Measurements from ENCODE around the gene MUSTN1.

Gene MUSTN1

DNA sequence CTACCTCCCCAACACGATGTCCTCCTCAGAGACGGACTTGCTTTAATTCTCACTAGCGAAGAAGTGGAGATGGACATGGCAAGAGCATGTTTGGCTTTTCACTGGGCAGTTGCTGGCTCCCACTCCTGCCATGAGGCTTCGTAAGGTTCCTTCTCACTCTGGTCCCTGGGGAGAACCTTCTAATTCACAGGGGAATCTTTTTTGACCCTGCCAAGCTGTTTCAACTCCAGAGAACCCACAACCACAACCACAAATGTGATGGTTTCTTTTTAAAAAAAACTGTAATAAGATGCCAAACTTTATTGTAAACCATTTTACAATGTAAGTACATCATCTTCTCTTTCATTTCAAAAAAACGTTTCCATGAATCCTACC is 1.6 kb upstream of the MUSTN1 start:
- no peak for DNase-seq (ENCODE audit: low read depth in 2 of 2, low spot score in 1 of 2)

DNA sequence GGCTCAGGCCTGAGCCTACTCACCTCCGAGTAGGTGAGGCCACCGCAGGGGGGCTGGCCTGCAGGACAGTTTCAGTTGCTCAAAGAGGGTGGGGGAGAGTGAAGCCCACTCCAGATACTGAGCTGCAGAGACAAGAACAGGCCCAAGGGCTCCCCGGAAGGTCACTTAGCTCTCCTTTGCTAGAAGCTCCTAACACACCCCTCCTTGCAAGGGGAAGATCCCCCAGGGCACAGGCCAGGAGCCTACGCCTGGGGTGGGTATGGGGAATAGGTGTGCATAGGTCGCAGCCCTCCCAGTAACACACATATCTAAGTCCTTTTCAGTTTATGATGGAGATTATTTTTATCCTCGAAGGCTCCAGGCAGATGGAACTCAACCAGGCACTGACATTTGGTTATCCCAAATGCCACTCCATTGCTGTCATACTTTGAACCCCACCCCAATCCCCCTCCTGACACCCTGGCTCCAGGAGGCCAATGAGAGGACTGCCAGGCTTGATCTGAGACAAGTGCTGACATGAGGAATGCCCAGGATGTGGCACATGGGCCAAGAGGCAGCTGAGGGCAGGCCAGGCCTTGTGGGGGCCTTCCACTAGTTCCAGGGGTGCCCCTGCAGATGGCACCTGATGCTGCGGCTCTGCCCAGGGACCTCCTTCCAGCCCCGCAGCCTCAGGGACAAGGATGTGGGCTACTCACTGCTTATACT is 1.1 kb upstream of the MUSTN1 start:
- DNase-seq (ENCODE audit: low read depth in 2 of 2, low spot score in 1 of 2), result no peak

DNA sequence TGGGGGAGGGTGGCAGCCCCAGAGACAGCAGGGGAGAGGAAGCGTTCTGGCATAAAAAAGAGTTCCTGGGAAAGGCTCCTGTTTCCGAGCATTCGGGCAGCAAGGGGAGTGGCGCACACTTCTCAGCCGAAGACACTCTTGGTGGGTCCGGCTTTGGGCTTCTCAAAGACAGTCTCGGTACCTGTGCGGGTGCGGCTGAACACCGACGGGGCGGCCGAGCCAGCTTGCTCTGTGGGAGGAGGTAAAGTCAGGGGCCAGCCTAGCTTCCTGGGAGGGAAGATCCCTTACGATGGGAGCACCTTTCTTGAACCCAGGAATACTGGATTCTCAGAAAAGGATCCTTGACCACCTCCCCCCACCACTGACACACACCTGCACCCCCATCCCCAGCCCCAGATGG is 1.6 kb downstream of the MUSTN1 start:
- no peak for DNase-seq (ENCODE audit: low read depth in 2 of 2, low spot score in 1 of 2)

DNA sequence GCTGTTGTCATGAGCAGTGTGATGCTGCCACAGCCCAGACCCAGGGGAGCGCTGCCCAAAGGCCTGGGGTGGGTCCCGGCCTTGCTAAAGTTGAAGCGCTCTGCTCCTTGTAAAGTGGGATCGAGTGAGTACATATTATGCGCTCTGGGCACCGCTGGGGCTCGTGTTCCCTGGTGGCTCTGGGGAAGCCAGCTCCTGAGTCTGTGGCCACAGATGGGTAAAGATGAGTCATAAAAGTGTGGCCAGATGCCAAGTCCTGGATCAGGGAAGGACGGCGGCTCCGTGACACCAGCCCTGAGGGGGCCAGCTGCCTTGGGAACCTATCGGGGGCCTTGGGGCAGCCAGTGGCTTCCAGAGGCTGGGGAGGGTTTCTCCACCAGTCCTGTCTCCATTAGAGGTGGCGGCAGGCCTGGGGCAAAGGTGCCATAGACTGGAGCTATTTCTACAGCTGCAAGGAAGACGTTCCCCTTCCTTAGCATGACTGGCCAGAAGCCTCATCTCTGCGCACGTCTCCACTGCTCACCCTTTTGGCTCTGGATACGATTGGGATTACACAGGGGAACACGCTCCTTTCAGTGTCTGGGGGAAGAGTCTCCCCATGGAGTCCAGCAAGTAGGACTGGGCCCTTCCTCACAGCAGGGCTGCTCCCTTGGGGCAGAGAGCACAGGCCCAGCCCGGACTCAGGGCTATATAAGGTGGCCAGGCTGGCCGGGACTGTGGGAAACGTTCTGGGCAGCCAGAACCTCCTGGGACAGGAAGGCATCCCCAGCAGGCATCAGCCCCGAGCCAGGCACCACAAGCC is 3.1 kb downstream of the MUSTN1 start:
- no peak for DNase-seq (ENCODE audit: low read depth in 2 of 2, low spot score in 1 of 2)

DNA sequence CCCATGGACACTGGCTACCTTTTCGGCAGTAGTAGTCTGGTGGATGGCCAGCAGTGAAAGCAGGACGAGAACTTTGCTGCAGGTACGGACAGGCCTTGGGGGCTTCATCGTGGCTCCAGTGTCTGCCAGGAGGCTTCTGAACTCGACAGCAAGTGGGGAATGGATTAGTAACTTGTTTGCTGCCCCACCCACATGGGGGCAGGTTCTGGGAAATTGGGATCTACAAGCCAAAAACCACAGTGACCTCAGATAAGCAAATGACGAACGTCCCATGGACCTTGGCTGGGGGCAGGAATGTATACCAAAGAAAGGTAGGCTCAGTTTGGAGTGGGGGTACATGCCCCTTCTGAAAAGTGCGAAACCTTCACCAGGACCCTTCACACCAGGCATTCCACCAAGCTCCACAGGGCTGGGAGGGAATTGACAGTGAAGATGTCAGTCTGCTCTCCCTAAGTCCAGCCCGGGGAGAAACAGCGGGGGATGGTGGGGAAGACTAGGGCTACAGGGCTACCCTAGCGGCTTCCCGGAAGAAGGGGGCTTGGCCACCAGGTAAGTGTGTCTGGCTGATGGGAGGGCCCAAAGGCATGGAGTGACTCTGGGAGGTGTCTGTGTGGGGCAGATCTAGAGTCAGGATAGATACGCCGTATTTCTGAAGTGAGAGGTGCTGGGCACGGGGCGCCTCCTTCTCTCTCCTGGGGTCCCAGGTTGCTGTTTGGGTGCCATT is 4.1 kb downstream of the MUSTN1 start, which contains the start of gene ITIH4:
TSS of gene ITIH4 (minus strand) at position 138 of the 724 bp plus-strand sequence. CDS start at position 108, 30 bp downstream.
- DNase-seq (ENCODE audit: low read depth in 2 of 2, low spot score in 1 of 2), result no peak

DNA sequence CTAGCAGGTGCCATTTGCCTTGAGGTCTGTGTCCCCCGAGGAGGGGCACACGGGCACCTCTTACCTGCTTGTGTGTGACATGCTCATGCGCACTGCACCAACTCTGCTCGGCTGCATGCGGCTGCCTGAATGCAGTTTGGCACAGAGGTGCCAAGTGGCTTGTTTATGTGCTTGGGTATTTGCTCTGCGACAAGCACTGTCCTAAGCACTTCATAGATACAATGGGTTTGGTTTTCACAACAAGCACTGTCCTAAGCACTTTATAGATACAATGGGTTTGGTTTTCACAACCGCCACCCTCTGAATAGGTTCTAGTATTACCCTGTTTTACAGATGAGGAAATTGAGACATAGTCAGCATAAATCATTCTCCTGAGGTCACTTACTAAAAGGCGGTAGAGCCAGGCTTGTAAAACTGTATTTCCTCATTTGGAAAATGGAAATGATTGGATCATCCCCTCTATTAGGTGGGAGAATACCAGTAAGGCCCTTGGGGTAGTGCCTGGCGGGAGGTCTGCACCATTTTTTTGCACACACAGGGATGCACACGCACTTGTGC is 4.8 kb downstream of the MUSTN1 start:
- DNase-seq (ENCODE audit: low read depth in 2 of 2, low spot score in 1 of 2), result no peak

DNA sequence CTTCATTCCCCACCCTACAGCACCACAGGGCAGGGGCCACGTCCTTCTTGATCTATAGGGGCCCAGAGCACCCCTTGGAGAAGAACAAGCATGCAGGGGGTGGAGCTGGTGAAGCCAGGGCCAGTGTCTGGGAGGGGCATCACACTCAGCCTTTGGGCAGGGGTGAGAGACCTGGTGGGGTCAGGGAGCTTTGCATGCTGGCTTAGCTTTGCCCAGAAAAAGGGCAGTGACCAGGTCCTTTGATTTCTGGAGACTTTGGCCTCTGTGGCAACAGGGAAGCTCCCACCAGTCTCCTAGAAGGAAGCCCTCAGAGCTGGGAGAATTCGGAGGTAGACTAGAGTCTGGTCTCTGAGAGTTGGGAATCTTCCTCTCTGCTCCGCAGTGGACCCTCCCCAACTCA is 5.3 kb downstream of the MUSTN1 start:
- no peak for DNase-seq (ENCODE audit: low read depth in 2 of 2, low spot score in 1 of 2)

DNA sequence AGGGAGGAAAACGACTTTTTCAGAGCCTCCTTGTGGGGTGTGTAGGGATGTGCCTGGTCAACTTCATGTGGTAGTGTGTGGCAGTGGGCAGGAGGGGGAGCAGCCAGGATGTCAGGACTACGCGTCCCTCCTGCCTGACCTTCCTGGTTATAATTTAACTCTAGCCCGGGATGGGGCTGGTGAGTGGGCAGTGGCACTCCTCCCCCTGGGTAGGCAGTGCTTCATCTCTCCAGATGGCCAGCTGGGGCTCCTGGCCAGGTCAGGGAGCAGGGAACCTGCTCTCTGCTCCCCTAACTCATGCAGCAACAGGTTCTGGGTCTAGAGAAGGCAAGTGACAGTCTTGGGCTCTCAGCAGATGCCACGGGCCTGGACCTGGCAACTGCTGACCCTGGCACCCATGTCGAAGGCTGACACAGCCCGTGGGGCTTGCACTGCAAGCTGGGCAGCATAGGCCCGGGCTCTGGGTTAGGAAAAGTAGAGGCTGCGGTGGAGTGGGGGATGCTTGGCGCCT is 6.9 kb downstream of the MUSTN1 start:
- DNase-seq (ENCODE audit: low read depth in 2 of 2, low spot score in 1 of 2), result no peak

DNA sequence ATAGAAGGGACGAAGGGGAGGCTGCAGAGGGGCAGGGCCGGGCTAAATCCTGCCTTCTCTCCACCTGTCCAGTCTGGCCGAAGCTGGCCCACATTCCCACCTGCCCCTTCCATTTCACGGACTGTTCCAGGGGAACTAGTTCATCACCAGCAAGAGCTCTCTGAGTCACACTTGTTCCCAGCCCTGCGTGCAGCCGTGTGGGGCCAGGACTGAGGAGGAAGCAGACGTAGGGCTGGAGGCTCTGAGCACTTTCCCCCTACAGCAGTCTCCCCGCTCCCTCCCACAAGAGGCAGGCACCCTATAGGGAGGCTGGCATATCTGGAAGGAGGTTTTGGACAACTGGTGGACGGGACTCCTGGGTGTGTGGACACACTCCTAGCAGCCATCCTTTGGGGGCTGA is 7.4 kb downstream of the MUSTN1 start:
- no peak for DNase-seq (ENCODE audit: low read depth in 2 of 2, low spot score in 1 of 2)

DNA sequence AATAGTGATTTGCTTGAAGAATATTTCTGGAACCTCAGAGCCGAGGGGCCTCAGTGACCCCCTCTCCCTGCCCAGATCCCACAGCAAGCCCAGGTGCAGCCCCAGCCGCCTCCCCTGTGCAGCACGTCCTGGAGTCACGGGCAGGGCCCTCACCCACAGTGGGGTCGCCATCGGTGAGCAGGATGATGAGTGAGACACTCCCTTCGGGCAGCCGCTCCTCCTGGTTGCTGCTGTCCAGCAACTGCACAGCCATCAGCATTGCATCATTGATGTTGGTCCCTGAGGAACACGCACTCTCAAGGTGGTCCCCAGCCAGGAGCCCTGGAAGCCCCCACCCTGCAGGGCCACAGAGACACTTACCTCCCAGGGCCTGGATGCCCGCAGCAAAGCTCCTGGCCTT is 10.8 kb downstream of the MUSTN1 start:
- DNase-seq (ENCODE audit: low read depth in 2 of 2, low spot score in 1 of 2), result no peak

DNA sequence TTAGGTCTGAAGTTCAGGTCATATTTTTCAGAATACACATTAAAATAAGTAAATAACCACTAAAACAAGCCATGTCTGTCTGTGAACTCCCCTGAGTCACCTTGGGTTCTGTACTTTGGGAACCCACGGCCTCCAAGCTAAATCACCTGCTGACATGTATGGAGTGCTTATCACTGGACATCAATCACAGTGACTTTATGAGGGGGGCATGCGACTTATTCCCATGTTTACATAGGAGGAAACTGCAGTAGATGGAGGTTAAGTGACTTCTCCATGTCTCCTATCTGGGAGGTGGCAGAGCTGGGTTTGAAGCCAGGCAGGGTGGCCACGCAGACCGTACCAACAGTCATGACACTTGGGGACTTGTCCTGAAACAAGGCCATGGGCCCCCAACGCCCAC is 12.5 kb downstream of the MUSTN1 start:
- DNase-seq (ENCODE audit: low read depth in 2 of 2, low spot score in 1 of 2), result no peak

DNA sequence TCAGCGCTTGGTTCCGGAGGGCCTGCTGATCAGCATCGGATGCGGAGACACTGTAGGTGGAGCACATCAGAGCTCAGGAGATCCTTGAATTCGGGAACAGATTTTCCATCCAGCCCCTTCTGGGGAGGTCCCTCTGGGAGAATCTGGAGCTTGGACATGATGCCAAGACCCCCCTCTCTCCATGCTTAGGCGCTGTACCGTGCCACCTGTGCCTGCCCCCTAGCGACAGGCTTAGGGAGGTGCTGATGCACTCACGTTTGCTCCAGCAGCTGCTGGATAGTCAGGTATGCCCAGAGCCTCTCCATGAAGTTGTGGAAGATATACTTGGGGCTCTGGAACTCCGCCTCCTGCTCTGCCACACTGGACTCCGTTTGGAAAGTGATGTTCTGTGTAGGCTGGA is 14.1 kb downstream of the MUSTN1 start:
- DNase-seq (ENCODE audit: low read depth in 2 of 2, low spot score in 1 of 2), result no peak

DNA sequence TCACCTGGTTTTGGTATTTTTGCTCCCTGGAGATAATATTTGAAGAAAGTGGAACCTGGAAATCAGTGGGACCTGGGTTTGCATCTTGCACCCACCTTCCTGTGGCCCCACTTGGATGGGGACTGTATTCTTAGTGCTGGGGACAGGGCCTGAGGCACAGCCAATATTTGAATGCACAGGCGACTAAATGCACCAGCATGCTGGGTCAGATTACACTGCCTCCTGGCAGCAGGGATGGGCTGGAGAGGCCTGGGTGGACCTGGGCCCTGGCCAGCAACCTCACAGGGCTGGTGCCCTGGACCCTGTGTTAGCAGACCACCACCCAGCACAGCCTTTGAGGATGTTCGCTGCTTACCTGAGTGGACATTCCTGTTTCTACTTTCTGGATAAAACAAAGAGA is 14.9 kb downstream of the MUSTN1 start:
- no peak for DNase-seq (ENCODE audit: low read depth in 2 of 2, low spot score in 1 of 2)

DNA sequence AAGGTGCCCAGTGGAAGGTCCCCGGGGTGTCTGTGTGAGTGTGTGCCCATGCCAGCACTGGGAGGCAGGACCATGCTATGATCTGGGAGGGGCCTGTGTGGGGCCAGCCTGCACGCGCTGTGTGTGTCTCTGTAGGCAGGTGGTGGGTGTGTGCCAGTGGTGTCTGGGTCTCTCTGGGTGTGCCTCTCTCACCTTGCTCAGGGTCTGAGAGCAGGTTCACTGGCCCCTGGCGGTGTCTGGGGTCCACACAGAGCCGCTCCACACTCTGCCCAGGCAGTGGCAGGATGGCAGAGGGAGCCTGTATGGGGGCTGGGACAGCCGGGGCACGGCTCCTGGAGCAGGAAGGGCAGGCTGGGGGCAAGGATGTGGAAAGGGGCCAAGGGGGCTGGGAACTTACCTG is 17.0 kb downstream of the MUSTN1 start:
- no peak for DNase-seq (ENCODE audit: low read depth in 2 of 2, low spot score in 1 of 2)

DNA sequence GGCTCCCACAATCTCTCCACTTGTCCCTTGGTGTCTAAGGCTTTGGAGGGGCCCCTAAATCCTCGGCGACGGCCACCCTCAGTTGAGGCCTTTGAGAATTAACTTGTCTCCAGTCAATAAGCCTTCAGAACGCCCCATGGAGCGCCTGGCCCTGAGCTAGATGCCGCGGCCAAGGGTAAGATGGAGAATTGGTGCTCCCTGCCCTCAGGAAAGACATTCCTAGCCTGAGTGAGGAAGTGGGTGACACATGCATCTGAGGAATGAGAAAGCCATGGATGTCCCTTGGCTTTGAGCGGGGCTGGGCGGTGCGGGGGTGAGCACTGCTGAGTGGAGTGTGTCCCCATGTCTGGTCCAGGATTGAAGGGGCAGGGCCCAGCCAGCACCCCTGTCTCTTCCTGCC is 17.6 kb downstream of the MUSTN1 start:
- DNase-seq (ENCODE audit: low read depth in 2 of 2, low spot score in 1 of 2), result no peak

DNA sequence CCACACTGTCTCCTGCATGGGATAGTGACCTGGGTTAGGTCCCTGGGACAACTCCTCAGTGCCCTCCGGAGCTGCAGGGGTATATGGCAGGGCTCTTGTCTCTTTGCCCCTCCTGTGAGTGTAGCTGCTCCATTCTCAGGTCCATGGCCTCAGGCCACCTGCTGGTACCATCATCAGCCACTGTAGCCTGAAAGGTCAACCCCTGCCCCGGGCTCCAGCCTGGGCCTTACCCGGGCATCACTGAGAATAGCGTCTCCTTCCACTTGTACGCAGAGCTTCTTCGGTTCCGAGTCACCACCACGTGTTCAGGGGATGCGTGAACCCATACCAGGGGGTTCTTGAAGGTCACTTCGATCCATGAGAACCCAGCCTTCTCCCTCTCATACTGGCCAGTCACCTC is 18.2 kb downstream of the MUSTN1 start:
- DNase-seq (ENCODE audit: low read depth in 2 of 2, low spot score in 1 of 2), result no peak

DNA sequence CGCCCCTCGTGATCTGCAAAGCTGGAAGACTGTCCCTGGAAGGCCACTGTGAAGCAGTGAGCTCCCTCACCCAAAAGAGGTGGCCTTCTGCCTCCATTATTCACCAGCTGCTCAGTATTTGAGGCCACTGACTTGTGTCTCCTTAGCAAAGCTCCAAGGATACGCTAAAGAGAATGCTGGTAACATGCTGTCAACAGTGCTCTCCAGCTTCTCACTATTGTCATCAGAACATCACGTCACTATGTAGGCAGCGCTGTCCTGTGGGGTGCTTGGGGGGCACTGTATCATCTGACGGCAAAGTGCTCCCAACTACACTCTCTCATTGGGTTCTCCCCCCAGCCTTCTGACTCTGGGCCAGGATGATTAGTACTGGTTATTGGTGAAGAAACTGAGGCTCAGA is 18.6 kb downstream of the MUSTN1 start:
- DNase-seq (ENCODE audit: low read depth in 2 of 2, low spot score in 1 of 2), result no peak

DNA sequence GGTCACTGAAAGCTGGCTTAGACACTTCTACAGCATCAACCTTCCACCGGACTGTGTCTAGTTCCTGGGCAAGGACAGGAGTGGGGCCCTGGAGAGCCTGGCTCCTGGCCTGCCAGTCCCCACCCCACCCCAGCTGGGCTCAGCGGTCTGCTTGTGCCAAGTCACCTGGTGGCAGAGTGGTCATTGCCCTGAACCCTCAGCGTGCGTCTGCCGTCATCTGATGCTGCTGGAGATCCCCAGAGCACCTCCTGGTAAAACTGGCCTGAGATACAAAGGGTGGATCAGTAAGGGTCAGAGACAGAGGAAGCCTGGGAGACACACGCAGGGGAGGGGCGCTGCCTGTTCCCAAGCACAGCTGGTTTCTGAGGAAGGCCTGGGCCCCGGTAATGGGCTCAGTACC is 21.0 kb downstream of the MUSTN1 start:
- DNase-seq (ENCODE audit: low read depth in 2 of 2, low spot score in 1 of 2), result no peak

DNA sequence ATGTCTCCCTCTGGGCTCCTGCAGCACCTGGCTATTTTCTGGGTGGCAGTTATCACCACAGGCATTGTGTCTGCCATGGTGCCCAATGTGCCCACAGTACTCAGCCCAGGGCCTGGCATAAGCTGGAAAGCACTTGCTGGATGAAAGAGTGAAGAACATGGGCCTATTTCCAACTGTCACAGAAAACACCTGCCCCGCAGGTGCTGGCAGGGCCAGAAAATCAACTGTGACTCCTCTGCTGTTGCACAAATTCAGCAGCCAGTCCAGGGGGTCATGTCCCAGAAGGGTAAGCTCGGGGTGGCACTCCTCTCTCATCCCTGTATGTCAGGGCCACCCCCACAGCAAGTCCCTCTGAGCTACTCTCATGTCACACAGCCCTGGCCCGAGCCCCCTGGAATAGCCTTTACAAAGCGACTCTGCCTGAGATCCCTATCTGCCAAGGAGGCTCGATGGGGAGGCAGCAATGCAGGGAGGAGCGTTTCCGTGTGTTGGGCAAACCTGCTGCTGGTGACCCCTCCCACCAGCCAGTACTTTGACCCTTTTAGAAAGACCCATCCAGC is 23.3 kb downstream of the MUSTN1 start:
- DNase-seq (ENCODE audit: low read depth in 2 of 2, low spot score in 1 of 2), result no peak

DNA sequence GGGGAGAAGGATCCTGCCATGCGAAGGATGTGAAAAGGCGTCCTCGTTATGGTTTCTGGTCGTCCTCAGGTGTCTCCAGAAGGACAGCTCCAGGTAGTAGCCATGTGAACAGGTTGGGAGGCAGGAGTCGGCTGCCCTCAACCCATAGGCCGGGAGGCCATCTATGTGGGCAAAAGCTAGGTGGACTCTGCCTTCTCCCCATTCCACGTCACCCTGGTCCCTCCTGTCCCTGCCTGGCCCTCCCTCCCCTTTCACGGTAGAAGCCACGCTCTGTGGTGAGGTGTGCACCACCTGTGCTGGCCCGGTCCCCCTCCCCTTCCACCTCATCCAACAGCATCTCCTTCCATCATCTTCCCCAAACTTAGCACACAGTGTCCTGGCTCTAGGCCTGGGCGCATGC is 23.9 kb downstream of the MUSTN1 start:
- DNase-seq (ENCODE audit: low read depth in 2 of 2, low spot score in 1 of 2), result no peak

DNA sequence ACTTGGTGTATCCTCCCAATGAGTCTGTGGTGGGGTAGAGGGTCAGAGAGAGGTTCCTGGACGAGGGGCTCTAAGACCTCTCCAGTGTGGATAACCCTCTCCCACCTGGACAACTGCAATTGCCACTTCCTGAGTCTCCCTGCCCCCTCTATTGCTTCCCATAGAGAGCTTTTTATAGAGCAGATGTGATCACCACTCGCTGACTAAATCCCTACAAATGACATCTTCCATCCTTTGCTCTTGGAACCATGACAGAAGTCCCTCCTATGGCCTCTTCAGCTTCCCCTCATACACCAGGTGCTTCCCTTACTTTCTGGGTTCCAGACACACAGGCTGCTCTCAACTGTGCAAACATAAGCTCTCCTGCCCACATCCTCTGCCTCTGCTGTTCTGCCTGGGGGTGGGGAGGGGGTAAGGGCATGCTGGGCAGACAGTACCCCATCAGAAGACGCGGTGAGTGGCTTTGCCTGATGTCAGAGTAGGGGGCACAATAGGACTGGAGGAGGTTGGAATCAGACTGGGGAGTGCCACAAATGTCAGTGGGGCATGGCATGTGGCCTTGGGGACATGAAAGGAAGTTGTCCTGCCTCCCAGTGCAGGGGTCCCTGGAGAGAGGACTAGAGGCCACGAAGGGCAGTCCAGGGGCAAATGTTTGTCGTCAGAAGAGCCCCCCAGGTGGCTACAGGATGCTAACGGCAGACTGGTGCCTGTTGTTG is 25.0 kb downstream of the MUSTN1 start:
- DNase-seq (ENCODE audit: low read depth in 2 of 2, low spot score in 1 of 2), result no peak
